Measurements from ENCODE around the gene DEPDC5.

- TF ChIP-seq BHLHE40 (IDR thresholded peaks at IDR 0.05; ENCODE audit: borderline replicate concordance) (no peak), HDGF (IDR thresholded peaks at IDR 0.05; ENCODE audit: borderline replicate concordance) (no peak), FOXM1 (IDR thresholded peaks at IDR 0.05; ENCODE audit: borderline replicate concordance) (no peak), SP1 (IDR thresholded peaks at IDR 0.05) (no peak), FOXK2 (IDR thresholded peaks at IDR 0.05) (no peak), SUZ12 (IDR thresholded peaks at IDR 0.05) (no peak), ARNT (IDR thresholded peaks at IDR 0.05) (no peak), PKNOX1 (IDR thresholded peaks at IDR 0.05) (no peak), ZNF384 (IDR thresholded peaks at IDR 0.05) (no peak), FOXA1 (IDR thresholded peaks at IDR 0.05) (no peak)
Observed at GRCh38 chr22:31879585-31879984, 125.8 kb downstream of the DEPDC5 start.

Data from HEK293T (cell line).